PC-9 (cell line): Measurements from ENCODE around the gene LDHAL6B. TPM values are rescaled to one million over a fixed set of nuclear protein-coding genes. Genes with fewer than 3 reads are reported as not detected.

Experiments used
- Bru-seq: library from RNA; stranded (reverse); fragments of 400-500 nt; gene quantifications from one replicate; lab custom pipeline; 2021; lab: Mats Ljungman, UMichigan
- BruChase-seq, 2 experiments: library from RNA; stranded (reverse); fragments of 400-500 nt; gene quantifications; one replicate each; lab custom pipeline; 2021; lab: Mats Ljungman, UMichigan
- BruUV-seq: library from RNA; stranded (reverse); fragments of 400-500 nt; replicated peaks from 2 replicates; lab custom pipeline; 2021; lab: Mats Ljungman, UMichigan
- CTCF ChIA-PET: fragments of 300-600 bp; sonication (Branson Sonifier 250); formaldehyde crosslinking; loops from one replicate; lab custom pipeline; 2022; ENCODE audit warnings: antibody characterized with exemption; lab: Charles Lee
- POLR2A ChIA-PET: fragments of 300-600 bp; sonication (Branson Sonifier 250); formaldehyde crosslinking; loops from one replicate; lab custom pipeline; 2022; ENCODE audit warnings: antibody characterized with exemption; ENCODE audit not compliant: unreplicated experiment; lab: Charles Lee
- DNase-seq, 2 experiments: peaks; one replicate each; pipeline versions ENCODE4 v3.0.0 to v3.0.0-alpha.2; 2015 to 2022; ENCODE audit warnings: mixed read lengths in 1 of 2
- H2AFZ ChIP-seq: fragments of 200-600 bp; sonication (generic); 2 replicates; pipeline ENCODE4 v1.8.1; 2017; ENCODE audit warnings: antibody characterized with exemption
- H3F3A ChIP-seq: fragments of 200-600 bp; sonication (generic); 2 replicates; pipeline ENCODE4 v1.8.1; 2017; ENCODE audit warnings: antibody characterized with exemption, mild to moderate bottlenecking, low read depth; ENCODE audit not compliant: insufficient read depth
- H3K27ac ChIP-seq: fragments of 200-600 bp; sonication (generic); 2 replicates; pipeline ENCODE4 v1.6.1; 2016; ENCODE audit warnings: mixed run types
- H3K27me3 ChIP-seq: fragments of 200-600 bp; sonication (generic); 2 replicates; pipeline ENCODE4 v1.6.1; 2016; ENCODE audit warnings: low read depth, mixed run types; ENCODE audit not compliant: insufficient read depth
- H3K36me3 ChIP-seq: fragments of 200-600 bp; sonication (generic); 2 replicates; pipeline ENCODE4 v1.6.1; 2016; ENCODE audit warnings: low read depth, mixed run types
- H3K4me1 ChIP-seq: fragments of 200-600 bp; sonication (generic); replicated peaks from 2 replicates; pipeline ENCODE4 v1.6.1; 2016; ENCODE audit warnings: mixed run types; ENCODE audit not compliant: insufficient read depth
- H3K4me2 ChIP-seq: fragments of 200-600 bp; sonication (generic); 2 replicates; pipeline ENCODE4 v1.6.1; 2017; ENCODE audit warnings: mixed run types
- H3K4me3 ChIP-seq: fragments of 200-600 bp; sonication (generic); 2 replicates; pipeline ENCODE4 v1.6.1; 2016; ENCODE audit warnings: mixed run types
- H3K79me2 ChIP-seq: fragments of 200-600 bp; sonication (generic); 2 replicates; pipeline ENCODE4 v1.6.1; 2017; ENCODE audit warnings: low read depth, mixed run types
- H3K9me2 ChIP-seq: fragments of 200-600 bp; sonication (generic); 2 replicates; pipeline ENCODE4 v1.8.1; 2017; ENCODE audit warnings: mild to moderate bottlenecking; ENCODE audit not compliant: insufficient read depth
- H3K9me3 ChIP-seq: fragments of 200-600 bp; sonication (generic); 2 replicates; pipeline ENCODE4 v1.8.1; 2016; ENCODE audit warnings: low read depth; ENCODE audit not compliant: insufficient read depth
- H4K20me1 ChIP-seq: fragments of 200-600 bp; sonication (generic); 2 replicates; pipeline ENCODE4 v1.8.1; 2017; ENCODE audit not compliant: insufficient read depth
- EZH2 ChIP-seq: fragments of 200-600 bp; sonication (generic); IDR thresholded peaks from 2 replicates; pipeline ENCODE4 v1.8.0; 2017; ENCODE audit warnings: antibody characterized with exemption, low read depth
- intact Hi-C: fragments of 100-400 bp; cut with micrococcal nuclease; formaldehyde crosslinking; loops from one replicate; pipeline ENCODE4 v1.10.0; 2022; ENCODE audit not compliant: unreplicated experiment
- long read RNA-seq: library from polyadenylated mRNA; stranded (forward); transcript quantifications from one replicate; pipeline ENCODE4 v2.0.0, GENCODE V29; 2022
- total RNA-seq: library from RNA; stranded (reverse); gene quantifications from 2 replicates; pipeline ENCODE4 v1.2.3, GENCODE V29; 2021
- TF ChIP-seq, protein P1 (sequence below): fragments of 200-600 bp; sonication (generic); conservative IDR thresholded peaks from 2 replicates; pipeline ENCODE4 v1.6.1; 2017; ENCODE audit warnings: mixed run types, antibody characterized with exemption, mild to moderate bottlenecking, moderate library complexity

Gene LDHAL6B
- not detected in 2 replicates for total RNA-seq
- not detected for Bru-seq, nascent RNA
- not detected for BruChase-seq, experiment 1, labeled RNA remaining after a 2-hour chase
- not detected for BruChase-seq, experiment 2, labeled RNA remaining after a 6-hour chase
- long read RNA-seq: 0 reads

DNA sequence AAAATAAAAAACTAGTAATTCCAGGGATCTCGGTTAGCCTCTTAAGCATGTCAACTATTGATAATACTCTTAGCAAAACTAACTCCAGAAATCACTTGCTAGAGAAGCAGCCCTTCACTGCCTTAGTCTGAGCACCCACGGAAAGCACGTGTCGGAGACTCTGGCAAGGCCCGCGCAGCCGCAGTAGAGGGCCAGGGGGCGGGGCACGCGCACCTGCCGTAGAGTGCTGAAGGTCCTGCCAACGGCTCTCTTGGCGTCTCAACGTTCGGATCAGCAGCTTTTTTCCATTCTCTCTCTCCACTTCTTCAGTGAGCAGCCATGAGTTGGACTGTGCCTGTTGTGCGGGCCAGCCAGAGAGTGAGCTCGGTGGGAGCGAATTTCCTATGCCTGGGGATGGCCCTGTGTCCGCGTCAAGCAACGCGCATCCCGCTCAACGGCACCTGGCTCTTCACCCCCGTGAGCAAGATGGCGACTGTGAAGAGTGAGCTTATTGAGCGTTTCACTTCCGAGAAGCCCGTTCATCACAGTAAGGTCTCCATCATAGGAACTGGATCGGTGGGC is at the start of gene LDHAL6B:
Gene LDHAL6B (plus strand): TSS at position 221 of the 561 bp plus-strand sequence. CDS start 98 bp downstream, at position 319.
- no peaks in the 10 kb centered on the region for H3K9me2 ChIP-seq
- POLR2A ChIA-PET: no interaction called here
- TF ChIP-seq EZH2: no peak
- TF ChIP-seq, protein P1, sequence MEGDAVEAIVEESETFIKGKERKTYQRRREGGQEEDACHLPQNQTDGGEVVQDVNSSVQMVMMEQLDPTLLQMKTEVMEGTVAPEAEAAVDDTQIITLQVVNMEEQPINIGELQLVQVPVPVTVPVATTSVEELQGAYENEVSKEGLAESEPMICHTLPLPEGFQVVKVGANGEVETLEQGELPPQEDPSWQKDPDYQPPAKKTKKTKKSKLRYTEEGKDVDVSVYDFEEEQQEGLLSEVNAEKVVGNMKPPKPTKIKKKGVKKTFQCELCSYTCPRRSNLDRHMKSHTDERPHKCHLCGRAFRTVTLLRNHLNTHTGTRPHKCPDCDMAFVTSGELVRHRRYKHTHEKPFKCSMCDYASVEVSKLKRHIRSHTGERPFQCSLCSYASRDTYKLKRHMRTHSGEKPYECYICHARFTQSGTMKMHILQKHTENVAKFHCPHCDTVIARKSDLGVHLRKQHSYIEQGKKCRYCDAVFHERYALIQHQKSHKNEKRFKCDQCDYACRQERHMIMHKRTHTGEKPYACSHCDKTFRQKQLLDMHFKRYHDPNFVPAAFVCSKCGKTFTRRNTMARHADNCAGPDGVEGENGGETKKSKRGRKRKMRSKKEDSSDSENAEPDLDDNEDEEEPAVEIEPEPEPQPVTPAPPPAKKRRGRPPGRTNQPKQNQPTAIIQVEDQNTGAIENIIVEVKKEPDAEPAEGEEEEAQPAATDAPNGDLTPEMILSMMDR: no peak
- H3K4me2 ChIP-seq: no peak within 1 kb of the TSS
- no peaks in the 10 kb centered on the region for H4K20me1 ChIP-seq
- intact Hi-C loops: no loop called here
- no peak within 1 kb of the TSS for H3K27ac ChIP-seq
- no peaks in the 10 kb centered on the region for H3K79me2 ChIP-seq
- CTCF ChIA-PET: no interaction called here
- H3K4me1 ChIP-seq: no peaks in the 10 kb centered on the region
- no peak within 1 kb of the TSS for H3K4me3 ChIP-seq
- peaks cover 46% of the 10 kb centered on the region for H3K36me3 ChIP-seq
- no peaks in the 10 kb centered on the region for H3K27me3 ChIP-seq
- H3K9me3 ChIP-seq: no peaks in the 10 kb centered on the region
- no peak within 1 kb of the TSS for H2AFZ ChIP-seq
- no peaks in the 10 kb centered on the region for H3F3A ChIP-seq
- BruUV-seq: no TSS peak
- no peak for DNase-seq

DNA sequence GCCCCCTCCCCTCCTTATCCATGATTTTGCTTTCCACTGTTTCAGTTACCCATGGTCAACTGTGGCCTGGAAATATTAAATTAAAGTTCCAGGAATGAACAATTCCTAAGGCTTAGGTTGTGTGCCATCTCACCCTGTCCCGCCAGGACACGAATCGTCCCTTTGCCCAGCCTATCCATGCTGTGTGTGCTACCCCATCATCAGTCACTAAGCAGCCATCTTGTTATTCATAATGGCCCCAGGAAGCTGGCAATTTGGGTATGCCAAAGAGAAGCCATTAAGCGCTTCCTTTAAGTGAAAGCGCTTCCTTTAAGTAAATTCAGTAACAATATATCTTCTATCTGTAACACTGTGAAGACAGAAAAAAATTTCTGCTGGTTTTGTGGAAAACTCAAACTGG is 49.2 kb upstream of the LDHAL6B start:
- no peaks in the 10 kb centered on the region for H3K4me1 ChIP-seq
- no peak for TF ChIP-seq EZH2
- TF ChIP-seq, protein P1: no peak
- DNase-seq: no peak
- H2AFZ ChIP-seq: no peak overlapping the region
- ChIA-PET POLR2A (no interaction called here), CTCF (no interaction called here)
- BruUV-seq: no TSS peak
- H3K9me2 ChIP-seq: no peaks in the 10 kb centered on the region
- peaks cover 12% of the 10 kb centered on the region for H3K36me3 ChIP-seq
- no peak overlapping the region for H3K4me3 ChIP-seq
- no peaks in the 10 kb centered on the region for H3K79me2 ChIP-seq
- no peaks in the 10 kb centered on the region for H3K9me3 ChIP-seq
- H4K20me1 ChIP-seq: no peaks in the 10 kb centered on the region
- no peak overlapping the region for H3K4me2 ChIP-seq
- H3F3A ChIP-seq: no peaks in the 10 kb centered on the region
- H3K27ac ChIP-seq: no peak overlapping the region
- H3K27me3 ChIP-seq: no peaks in the 10 kb centered on the region
- intact Hi-C loops: no loop called here

DNA sequence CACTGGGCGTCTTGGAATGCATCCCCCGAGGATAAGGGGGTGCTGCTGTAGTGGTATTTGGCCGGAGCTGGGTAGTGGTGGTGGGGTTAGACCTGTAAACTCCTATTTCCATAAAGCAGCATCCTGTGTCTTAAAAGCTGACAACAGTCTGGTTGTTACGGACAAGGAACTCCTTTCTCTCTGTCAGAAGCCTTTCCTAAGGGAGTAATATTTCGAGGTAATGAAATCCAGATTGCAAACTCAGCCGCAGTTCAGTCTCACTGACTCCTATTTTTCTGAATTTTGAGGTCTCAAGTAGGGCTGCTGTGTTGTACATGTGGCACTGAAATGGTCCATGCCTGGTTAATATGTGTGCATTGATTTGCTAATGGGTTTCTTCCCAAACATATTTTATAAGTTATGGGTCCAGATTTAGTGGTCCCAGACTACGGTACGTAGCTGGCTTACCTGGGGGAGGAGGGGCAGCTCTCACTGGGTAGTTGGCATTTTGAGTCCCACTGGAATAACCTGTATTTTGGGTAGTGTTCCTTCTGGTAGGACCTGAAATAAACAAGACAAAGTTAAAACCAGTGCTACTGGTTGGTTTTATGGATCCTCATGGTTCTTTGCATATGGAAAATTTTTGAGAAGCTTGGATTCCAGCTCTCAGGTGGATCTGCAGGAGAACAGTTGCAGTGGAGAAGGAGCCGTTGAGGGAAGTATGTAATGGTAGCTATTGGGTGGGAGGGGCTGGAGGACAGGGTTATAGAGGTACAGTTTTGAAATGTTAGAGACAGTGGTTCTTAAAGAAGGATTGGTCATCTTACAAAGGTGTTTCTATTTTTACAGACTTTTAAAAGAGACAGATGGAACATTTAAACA is 48.6 kb upstream of the LDHAL6B start:
- Histone ChIP-seq H3K9me3 (no peaks in the 10 kb centered on the region), H3K4me1 (no peaks in the 10 kb centered on the region), H3K36me3 (peaks cover 12% of the 10 kb centered on the region), H3F3A (no peaks in the 10 kb centered on the region), H3K4me3 (no peak overlapping the region), H3K27me3 (no peaks in the 10 kb centered on the region), H4K20me1 (no peaks in the 10 kb centered on the region), H3K9me2 (no peaks in the 10 kb centered on the region), H2AFZ (no peak overlapping the region), H3K79me2 (no peaks in the 10 kb centered on the region), H3K4me2 (no peak overlapping the region), H3K27ac (no peak overlapping the region)
- DNase-seq: no peak
- ChIA-PET CTCF (no interaction called here), POLR2A (no interaction called here)
- BruUV-seq: no TSS peak
- TF ChIP-seq EZH2: no peak
- TF ChIP-seq, protein P1: no peak
- intact Hi-C loops: no loop called here
